A673 (cell line): ENCODE measurements around the gene ANKRD44.

Source experiments
- EZH2 ChIP-seq: fragments of 200-600 bp; sonication (generic); IDR thresholded peaks from 2 replicates; pipeline ENCODE4 v1.6.1; 2017; ENCODE audit warnings: borderline replicate concordance, low read depth, mild to moderate bottlenecking, mixed read lengths, antibody characterized with exemption, low read length; ENCODE audit not compliant: poor library complexity, severe bottlenecking
- TF ChIP-seq, protein P1 (sequence below): fragments of 300-800, 200-600 bp; sonication (generic); conservative IDR thresholded peaks from 2 replicates; pipeline ENCODE4 v1.5.1; 2017; ENCODE audit warnings: low read depth, mild to moderate bottlenecking, antibody characterized with exemption, low read length, moderate library complexity, mixed read lengths

DNA sequence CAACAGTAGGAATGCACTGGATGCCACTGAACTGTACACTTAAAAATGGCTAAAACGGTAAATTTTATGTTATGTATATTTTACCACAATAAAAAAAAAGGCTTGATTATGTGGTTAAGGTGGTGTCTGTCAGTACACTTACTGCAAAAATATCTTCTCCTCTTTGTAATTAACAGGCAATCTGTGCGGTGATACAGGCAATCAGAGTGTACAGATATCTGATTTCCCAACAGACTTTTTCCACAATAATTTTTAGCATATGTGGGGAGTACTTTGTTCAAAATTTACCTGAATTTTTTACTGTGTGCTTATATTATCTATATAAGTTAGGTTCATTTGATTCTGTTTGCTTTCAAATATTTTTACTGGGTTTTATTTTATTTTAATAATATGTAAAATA, 209.1 kb downstream of the ANKRD44 start:
- TF ChIP-seq, protein P1, sequence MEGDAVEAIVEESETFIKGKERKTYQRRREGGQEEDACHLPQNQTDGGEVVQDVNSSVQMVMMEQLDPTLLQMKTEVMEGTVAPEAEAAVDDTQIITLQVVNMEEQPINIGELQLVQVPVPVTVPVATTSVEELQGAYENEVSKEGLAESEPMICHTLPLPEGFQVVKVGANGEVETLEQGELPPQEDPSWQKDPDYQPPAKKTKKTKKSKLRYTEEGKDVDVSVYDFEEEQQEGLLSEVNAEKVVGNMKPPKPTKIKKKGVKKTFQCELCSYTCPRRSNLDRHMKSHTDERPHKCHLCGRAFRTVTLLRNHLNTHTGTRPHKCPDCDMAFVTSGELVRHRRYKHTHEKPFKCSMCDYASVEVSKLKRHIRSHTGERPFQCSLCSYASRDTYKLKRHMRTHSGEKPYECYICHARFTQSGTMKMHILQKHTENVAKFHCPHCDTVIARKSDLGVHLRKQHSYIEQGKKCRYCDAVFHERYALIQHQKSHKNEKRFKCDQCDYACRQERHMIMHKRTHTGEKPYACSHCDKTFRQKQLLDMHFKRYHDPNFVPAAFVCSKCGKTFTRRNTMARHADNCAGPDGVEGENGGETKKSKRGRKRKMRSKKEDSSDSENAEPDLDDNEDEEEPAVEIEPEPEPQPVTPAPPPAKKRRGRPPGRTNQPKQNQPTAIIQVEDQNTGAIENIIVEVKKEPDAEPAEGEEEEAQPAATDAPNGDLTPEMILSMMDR = no peak
- TF ChIP-seq EZH2 = no peak
